Hepatocyte (in vitro differentiated cells): ENCODE measurements around the gene MCTS1.

Source experiments
- EZH2phosphoT487 ChIP-seq: fragments of 200-600 bp; sonication (generic); IDR thresholded peaks from one replicate; pipeline ENCODE4 v1.6.1; 2018; ENCODE audit warnings: antibody characterized with exemption, mild to moderate bottlenecking, low read depth, moderate library complexity; ENCODE audit not compliant: unreplicated experiment, severe bottlenecking
- TF ChIP-seq, protein P1 (sequence below): fragments of 200-600 bp; sonication (generic); IDR thresholded peaks from 2 replicates; pipeline ENCODE4 v1.5.1; 2016; ENCODE audit warnings: antibody characterized with exemption, mild to moderate bottlenecking; ENCODE audit not compliant: poor library complexity

DNA sequence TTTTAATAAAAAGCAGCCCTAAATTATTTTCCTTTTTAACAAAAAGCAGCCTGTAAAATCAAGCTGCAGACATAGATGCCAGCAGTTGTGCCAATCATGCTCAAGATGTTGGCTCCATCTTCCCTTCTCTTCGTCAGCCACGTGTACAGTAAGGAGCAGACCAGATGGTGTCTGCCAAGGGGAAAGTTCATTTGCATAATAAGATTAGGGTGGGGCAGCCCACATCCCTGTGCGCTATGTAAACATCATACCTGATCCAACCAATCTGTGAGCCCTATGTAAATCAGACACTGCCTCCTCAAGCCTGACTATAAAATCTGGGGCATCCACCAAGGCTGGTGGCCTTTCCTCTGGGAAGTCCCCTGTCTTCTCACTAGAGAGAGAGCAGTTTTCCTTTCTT lies 49.1 kb downstream of the MCTS1 start:
- TF ChIP-seq, protein P1, sequence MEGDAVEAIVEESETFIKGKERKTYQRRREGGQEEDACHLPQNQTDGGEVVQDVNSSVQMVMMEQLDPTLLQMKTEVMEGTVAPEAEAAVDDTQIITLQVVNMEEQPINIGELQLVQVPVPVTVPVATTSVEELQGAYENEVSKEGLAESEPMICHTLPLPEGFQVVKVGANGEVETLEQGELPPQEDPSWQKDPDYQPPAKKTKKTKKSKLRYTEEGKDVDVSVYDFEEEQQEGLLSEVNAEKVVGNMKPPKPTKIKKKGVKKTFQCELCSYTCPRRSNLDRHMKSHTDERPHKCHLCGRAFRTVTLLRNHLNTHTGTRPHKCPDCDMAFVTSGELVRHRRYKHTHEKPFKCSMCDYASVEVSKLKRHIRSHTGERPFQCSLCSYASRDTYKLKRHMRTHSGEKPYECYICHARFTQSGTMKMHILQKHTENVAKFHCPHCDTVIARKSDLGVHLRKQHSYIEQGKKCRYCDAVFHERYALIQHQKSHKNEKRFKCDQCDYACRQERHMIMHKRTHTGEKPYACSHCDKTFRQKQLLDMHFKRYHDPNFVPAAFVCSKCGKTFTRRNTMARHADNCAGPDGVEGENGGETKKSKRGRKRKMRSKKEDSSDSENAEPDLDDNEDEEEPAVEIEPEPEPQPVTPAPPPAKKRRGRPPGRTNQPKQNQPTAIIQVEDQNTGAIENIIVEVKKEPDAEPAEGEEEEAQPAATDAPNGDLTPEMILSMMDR = no peak
- no peak for TF ChIP-seq EZH2phosphoT487
